Endothelial cell of umbilical vein (primary cell): Measurements from ENCODE around the gene CCL14. TPM values are rescaled to one million over a fixed set of nuclear protein-coding genes. Genes with fewer than 3 reads are reported as not detected.

Source experiments
- BruUV-seq: library from RNA; stranded (reverse); fragments of 400-500 nt; replicated peaks from 2 replicates; lab custom pipeline; 2021; lab: Mats Ljungman, UMichigan
- CTCF ChIA-PET: fragments of 300-600, 350-600 bp; sonication (Branson Sonifier 250); formaldehyde crosslinking; loops from one replicate; lab custom pipeline; 2021; ENCODE audit warnings: antibody characterized with exemption, inconsistent platforms; lab: Charles Lee
- POLR2A ChIA-PET: fragments of 300-600, 350-600 bp; sonication (Branson Sonifier 250); formaldehyde crosslinking; loops from one replicate; lab custom pipeline; 2021; ENCODE audit warnings: antibody characterized with exemption, inconsistent platforms; lab: Charles Lee
- DNase-seq: peaks from one replicate; pipeline ENCODE4 v3.0.0-alpha.2; 2011; ENCODE audit warnings: low read depth, low spot score
- FAIRE-seq: peaks from 2 replicates; lab custom pipeline; 2011; peaks lifted over from hg19 to GRCh38; lab: Jason Lieb, UNC
- H2AFZ ChIP-seq: 2 replicates; pipeline ENCODE4 v1.6.0; 2012; ENCODE audit warnings: low read depth, low read length, control low read depth, inconsistent platforms
- H3K27ac ChIP-seq: 2 replicates; pipeline ENCODE4 v1.5.1; 2011; ENCODE audit warnings: low read depth, mild to moderate bottlenecking, control low read depth, low read length, moderate library complexity; ENCODE audit not compliant: insufficient read depth
- H3K27me3 ChIP-seq, 2 experiments: 2 replicates each; pipeline versions ENCODE4 v1.6.0 to v1.6.1; 2011; ENCODE audit warnings: low read length in 2 of 2, mixed read lengths in 1 of 2; ENCODE audit not compliant: control insufficient read depth in 2 of 2, insufficient read depth in 2 of 2
- H3K36me3 ChIP-seq, 2 experiments: 2 replicates in 1 of 2; 3 replicates in 1 of 2; pipeline ENCODE4 v1.5.1; 2011; ENCODE audit warnings: low read length in 2 of 2, mild to moderate bottlenecking in 1 of 2, moderate library complexity in 1 of 2; ENCODE audit not compliant: control insufficient read depth in 2 of 2, insufficient read depth in 2 of 2; ENCODE audit errors: extremely low read depth in 1 of 2
- H3K4me1 ChIP-seq: 3 replicates; pipeline ENCODE4 v1.5.1; 2011; ENCODE audit warnings: mild to moderate bottlenecking, low read length; ENCODE audit not compliant: control insufficient read depth, insufficient read depth; ENCODE audit errors: extremely low read depth
- H3K4me2 ChIP-seq: 2 replicates; pipeline ENCODE4 v1.6.1; 2011; ENCODE audit warnings: low read length, control low read depth, mixed read lengths; ENCODE audit not compliant: insufficient read depth
- H3K4me3 ChIP-seq, 3 experiments: fragments of 200-600 bp in 1 of 3; sonication (generic), shearing (Covaris generic) in 1 of 3; replicated peaks in 1 of 3; 2 replicates each; pipeline ENCODE4 v1.5.1; 2011 to 2016; ENCODE audit warnings: control low read depth in 3 of 3, low read length in 3 of 3, mild to moderate bottlenecking in 2 of 3, inconsistent platforms in 1 of 3, low read depth in 1 of 3, moderate library complexity in 1 of 3; ENCODE audit not compliant: insufficient read depth in 1 of 3
- H3K79me2 ChIP-seq: 2 replicates; pipeline ENCODE4 v1.6.0; 2012; ENCODE audit warnings: low read length, inconsistent platforms; ENCODE audit not compliant: control insufficient read depth, insufficient read depth
- H3K9ac ChIP-seq: replicated peaks from 2 replicates; pipeline ENCODE3; 2011; ENCODE audit warnings: low read length, control low read depth; ENCODE audit not compliant: insufficient read depth; ENCODE audit errors: extremely low read depth
- H3K9me1 ChIP-seq: replicated peaks from 3 replicates; pipeline ENCODE4 v1.6.0; 2011; ENCODE audit warnings: mild to moderate bottlenecking, low read length; ENCODE audit not compliant: control insufficient read depth, insufficient read depth; ENCODE audit errors: extremely low read depth
- H3K9me3 ChIP-seq: replicated peaks from 2 replicates; pipeline ENCODE4 v1.5.1; 2012; ENCODE audit warnings: low read length, inconsistent platforms; ENCODE audit not compliant: control insufficient read depth, insufficient read depth
- H4K20me1 ChIP-seq: replicated peaks from 2 replicates; pipeline ENCODE3; 2011; ENCODE audit warnings: mild to moderate bottlenecking, low read length; ENCODE audit not compliant: control insufficient read depth, insufficient read depth; ENCODE audit errors: extremely low read depth
- CTCF ChIP-seq, 2 donors: IDR thresholded peaks; 1 replicate in 1 of 2; 2 replicates in 1 of 2; pipeline ENCODE4 v1.5.1; 2011; ENCODE audit warnings: low read length in 2 of 2, mild to moderate bottlenecking in 2 of 2, moderate library complexity in 2 of 2, control low read depth in 1 of 2, inconsistent platforms in 1 of 2, low read depth in 1 of 2; ENCODE audit not compliant: insufficient read depth in 1 of 2; ENCODE audit errors: extremely low read depth in 1 of 2
- EZH2 ChIP-seq: IDR thresholded peaks from 2 replicates; pipeline ENCODE4 v1.6.1; 2012; ENCODE audit warnings: borderline replicate concordance, low read depth, mild to moderate bottlenecking, moderate library complexity, low read length, inconsistent platforms; ENCODE audit not compliant: severe bottlenecking
- FOS ChIP-seq: IDR thresholded peaks from 2 replicates; pipeline ENCODE4 v1.6.1; 2011; ENCODE audit warnings: mild to moderate bottlenecking, low read length, moderate library complexity, borderline replicate concordance; ENCODE audit not compliant: insufficient read depth
- GATA2 ChIP-seq: IDR thresholded peaks from 2 replicates; pipeline ENCODE4 v1.7.0; 2011; ENCODE audit warnings: low read depth, mild to moderate bottlenecking, moderate library complexity, mixed read lengths, low read length; ENCODE audit not compliant: insufficient read length, insufficient read depth
- MAX ChIP-seq: IDR thresholded peaks from 2 replicates; pipeline ENCODE4 v1.6.1; 2011; ENCODE audit not compliant: insufficient read depth, insufficient read length
- POLR2AphosphoS5 ChIP-seq: IDR thresholded peaks from 2 replicates; pipeline ENCODE4 v1.6.1; 2012; ENCODE audit warnings: low read depth, mild to moderate bottlenecking, control low read depth, low read length, moderate library complexity; ENCODE audit not compliant: insufficient read depth
- dilution Hi-C: fragments of 300-500 bp; cut with MboI; formaldehyde crosslinking; loops from one replicate; pipeline ENCODE4 v1.15.0; 2019; ENCODE audit warnings: low sequenced_read_pairs; ENCODE audit not compliant: extremely low pct_ligation_motif_present
- intact Hi-C: fragments of 100-400 bp; cut with micrococcal nuclease; formaldehyde crosslinking; loops from one replicate; pipeline ENCODE4 v1.10.0; 2022
- polyA plus RNA-seq, 4 experiments: library from polyadenylated mRNA; depleted of rRNA in 3 of 4; stranded (reverse) in 3 of 4; unstranded in 1 of 4; fragments of >200 nt; gene quantifications; 2 replicates each; pipeline versions ENCODE4 v1.2.1 to v1.2.3, GENCODE V29; 2011 to 2012; ENCODE audit warnings: missing spikeins in 1 of 4
- total RNA-seq: library from RNA; stranded (reverse); gene quantifications from 2 replicates; pipeline ENCODE4 v1.2.3, GENCODE V29; 2021

CCL14 gene
- total and polyA plus RNA-seq, 2 donors (not counting 3 experiments of a cell fraction or from before 2014, with no cell fraction given): 21.3 to 25.8 TPM

GRCh38 chr17:36036235-36036634 is 49.7 kb upstream of the CCL14 start:
- BruUV-seq: no TSS peak
- no peak for FAIRE-seq

More at GRCh38 chr17:36036235-36036634, 49.7 kb upstream of the CCL14 start:
- Histone ChIP-seq H3K9me1 (no peaks in the 10 kb centered on the region), H3K9me3 (no peaks in the 10 kb centered on the region), H3K79me2 (no peaks in the 10 kb centered on the region), H2AFZ (no peak overlapping the region), H3K4me2 (no peak overlapping the region), H4K20me1 (no peaks in the 10 kb centered on the region), H3K36me3 (no peaks in the 10 kb centered on the region), H3K27me3 (peaks cover 0 to 4% of the 10 kb centered on the region in 2 experiments), H3K9ac (no peak overlapping the region), H3K4me3 (no peak overlapping the region), H3K4me1 (no peaks in the 10 kb centered on the region), H3K27ac (no peak overlapping the region)
- dilution Hi-C loops (no loop called here), intact Hi-C loops (no loop called here)
- ChIA-PET CTCF (no interaction called here), POLR2A (no interaction called here)
- TF ChIP-seq FOS: no peak
- no peak for TF ChIP-seq EZH2
- no peak for TF ChIP-seq MAX
- no peak for TF ChIP-seq POLR2AphosphoS5
- TF ChIP-seq CTCF (IDR thresholded peaks at IDR 0.05; ENCODE audit: extremely low read depth in 1 of 2, insufficient read depth in 1 of 2, low read depth in 1 of 2, low read length in 2 of 2): no peak
- no peak for TF ChIP-seq GATA2
- no peak for DNase-seq
